GM23248 (cell line): ENCODE data around the gene PLCB4.

ENCODE experiments used
- EZH2 ChIP-seq: fragments of 200-600 bp; sonication (generic); IDR thresholded peaks from 2 replicates; pipeline ENCODE4 v1.6.1; 2018; ENCODE audit warnings: antibody characterized with exemption, mild to moderate bottlenecking; ENCODE audit not compliant: insufficient read depth, poor library complexity, severe bottlenecking
- EZH2phosphoT487 ChIP-seq: fragments of 200-600 bp; sonication (generic); IDR thresholded peaks from 2 replicates; pipeline ENCODE4 v1.6.1; 2018; ENCODE audit warnings: antibody characterized with exemption, moderate library complexity, mild to moderate bottlenecking, low read depth; ENCODE audit not compliant: insufficient read depth

GRCh38 chr20:9496155-9496554 lies 427.3 kb downstream of the PLCB4 start:
- no peak for TF ChIP-seq EZH2phosphoT487
- TF ChIP-seq EZH2: no peak
